Right forelimb (tissue), 1 donor: ENCODE results near the gene BLCAP.
"Not testable (repeated sequence)": the region's sequence is repeated elsewhere in the genome, so short reads cannot be mapped to it uniquely, and the experiment has no call there.

Source experiments
- DNase-seq: peaks from one replicate; pipeline ENCODE4 v3.0.0-alpha.2; 2018

BLCAP gene

DNA sequence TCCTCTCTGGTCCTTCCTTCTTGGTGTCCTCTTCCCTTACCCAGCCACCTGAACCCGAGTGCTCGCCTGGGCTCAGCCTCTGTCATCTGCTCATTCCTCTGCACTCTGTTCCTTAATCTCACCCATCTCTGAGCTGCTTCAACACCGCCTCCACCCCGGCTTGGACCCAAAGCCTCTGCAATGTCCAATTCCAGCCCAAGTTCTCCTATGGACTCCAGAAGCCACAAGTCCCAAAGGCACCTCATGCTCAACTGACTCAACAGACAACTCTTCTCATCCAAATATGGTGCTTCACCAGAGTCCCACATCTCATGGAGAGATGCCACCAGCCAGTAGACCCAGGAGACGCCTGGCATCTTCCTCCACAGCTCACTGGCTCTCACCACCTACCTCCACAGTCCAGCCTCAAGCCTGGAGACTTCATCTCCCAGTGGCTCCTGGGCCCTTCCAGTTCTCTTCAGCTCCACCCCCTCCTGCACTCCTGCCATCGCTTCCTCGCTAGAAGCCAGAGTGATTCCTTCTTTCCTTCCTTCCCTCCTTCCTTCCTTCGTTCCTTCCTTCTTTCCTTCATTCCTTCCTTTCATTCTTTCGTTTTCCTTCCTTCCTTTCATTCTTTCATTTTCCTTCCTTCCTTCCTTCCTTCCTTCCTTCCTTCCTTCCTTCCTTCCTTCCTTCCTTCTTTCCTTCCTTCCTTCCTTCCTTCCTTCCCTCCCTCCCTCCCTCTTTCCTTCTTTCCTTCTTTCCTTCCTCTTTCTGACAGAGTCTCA lies 47.6 kb downstream of the BLCAP start:
- no peak for DNase-seq

DNA sequence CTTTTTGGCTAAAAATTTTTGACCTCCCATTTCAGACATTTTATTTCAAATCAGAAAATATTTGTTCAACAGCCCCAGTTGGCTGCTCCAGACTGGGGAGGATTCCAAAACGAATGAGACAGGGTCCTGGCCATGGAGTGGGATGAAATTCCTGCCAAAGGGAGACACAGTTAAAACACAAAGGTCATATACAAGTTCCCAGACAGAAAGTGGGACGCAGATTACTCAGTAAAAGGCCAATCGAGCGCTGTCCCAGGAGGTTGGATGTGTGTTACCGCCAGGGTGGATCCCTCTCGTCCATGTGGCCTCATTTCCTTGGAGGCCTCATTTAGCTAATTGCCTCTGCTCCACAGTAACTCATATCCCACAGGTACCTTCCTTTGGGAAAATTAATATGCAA lies 48.4 kb downstream of the BLCAP start:
- no peak for DNase-seq

DNA sequence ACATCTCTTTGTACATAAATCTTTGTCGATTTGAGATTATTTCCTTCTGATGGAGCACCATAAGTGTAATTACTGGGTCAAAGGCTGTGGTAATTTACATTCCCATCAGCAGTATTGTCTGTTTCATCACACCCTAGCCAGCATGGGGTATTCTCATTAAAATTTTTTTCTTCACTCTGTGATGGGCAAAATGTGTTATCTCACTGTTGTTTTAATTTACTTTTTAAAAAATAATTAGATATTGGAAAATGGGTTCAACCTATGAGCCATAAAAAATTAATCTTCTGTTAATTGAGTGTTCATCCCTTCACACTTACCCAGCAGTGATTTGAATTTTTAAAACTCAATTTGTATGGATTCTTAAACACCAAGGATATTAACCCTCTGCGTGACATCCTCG lies 50.6 kb downstream of the BLCAP start:
- DNase-seq, result no peak

GRCh38 chr20:37475252-37475651 lies 52.4 kb downstream of the BLCAP start:
- no peak for DNase-seq

DNA sequence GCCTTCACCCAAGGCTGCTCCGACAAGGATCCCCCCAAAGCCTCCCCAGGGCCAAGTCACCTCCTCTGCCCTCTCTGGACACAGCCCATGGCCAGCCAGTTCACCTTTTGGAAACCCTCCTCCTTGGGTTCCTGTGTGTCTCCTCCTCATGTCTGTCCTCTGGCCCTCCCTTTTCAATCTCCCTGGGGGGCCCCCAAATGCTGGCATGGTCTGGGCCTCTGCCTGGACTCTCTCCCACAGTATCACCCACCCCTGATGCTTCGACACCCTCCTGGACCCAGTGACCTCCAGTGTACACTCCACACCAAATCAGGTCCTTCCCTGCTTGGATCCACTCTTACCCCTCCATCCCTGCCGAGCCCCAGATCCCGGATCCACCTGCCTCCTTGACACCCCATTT lies 53.3 kb downstream of the BLCAP start:
- DNase-seq, result no peak

DNA sequence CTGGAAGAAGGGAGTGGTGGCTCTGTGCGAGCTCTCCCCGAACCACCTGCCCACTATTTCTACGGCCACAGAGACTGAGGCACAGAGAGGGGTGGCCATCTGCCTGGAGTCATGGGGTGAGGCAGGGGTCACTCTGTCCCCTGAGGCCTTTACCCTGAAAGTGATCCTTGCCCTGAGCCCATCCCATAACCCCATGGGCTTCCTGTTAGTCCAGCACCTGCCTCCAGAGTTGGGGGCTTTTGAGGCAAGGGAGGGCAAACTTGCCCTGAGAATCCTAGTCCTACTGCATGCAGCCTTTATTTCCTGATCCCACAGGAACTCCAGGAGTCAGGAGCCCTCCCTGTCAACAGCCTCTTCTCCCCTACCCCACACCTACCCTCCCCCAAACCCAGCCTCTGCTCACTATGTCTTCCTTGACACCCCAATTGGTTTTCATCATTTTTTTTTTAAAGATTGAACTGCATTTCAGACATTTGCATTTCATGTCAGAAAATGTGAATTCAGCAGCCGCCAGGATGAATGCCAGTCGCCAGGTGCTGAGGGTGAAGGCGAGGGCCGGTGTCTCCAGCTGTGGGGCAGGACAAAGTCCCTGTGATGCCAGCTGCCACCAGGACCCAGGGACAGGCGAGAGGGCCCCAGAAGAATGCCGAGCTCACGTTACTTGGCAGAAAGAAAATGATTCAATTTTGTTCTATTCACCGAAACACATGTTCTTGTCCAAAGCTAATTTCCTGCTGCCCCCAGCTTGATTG lies 54.3 kb downstream of the BLCAP start:
- DNase-seq, result no peak

- not testable (repeated sequence) for DNase-seq
Measured at GRCh38 chr20:37472435-37472834, 55.2 kb downstream of the BLCAP start.

DNA sequence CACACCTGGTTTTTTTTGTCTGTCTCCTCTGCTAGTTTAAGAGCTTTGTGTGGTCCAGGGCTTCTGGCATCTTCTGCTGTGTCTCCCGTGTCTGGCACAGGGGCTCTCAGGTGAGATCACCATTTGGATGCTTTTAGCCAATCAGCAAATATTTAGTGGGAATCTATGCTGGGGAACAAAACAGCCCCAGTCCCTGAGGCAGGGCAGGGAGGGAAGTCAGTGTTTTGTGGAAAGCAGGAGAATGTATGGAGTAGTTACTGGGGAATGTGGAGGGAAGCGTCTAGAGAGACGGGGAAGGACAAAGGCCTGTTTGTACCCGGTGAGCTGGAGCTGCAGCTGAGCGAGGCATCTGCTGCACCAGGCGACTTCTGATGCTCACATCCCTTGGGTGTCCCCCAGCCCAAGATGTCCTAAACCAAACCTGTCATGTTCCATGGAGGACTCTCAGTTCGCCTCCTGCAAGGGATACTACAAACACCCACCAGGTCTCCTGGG lies 55.9 kb downstream of the BLCAP start:
- DNase-seq, result no peak

- not testable (repeated sequence) for DNase-seq
Measured at GRCh38 chr20:37470190-37470589, 57.5 kb downstream of the BLCAP start.

DNA sequence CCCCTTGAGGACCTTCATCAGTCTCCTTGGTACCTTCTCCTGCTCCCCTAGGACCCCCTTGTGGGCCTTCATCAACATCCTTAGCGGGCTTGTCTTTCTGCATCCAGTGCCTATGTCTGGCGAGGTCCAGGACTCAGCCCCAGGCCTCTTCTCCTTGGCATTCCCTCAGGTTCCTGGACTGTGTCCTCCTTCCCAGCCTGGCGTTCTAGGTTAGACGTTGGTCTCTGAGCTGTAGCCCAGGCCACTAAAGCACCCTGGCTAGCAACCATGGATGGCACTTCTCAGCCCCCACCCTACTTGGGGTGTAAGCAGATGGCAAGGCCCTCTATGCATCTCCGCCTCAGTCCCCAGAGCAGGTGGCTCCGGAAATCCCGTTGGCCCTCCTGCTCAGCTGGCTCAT lies 58.1 kb downstream of the BLCAP start:
- no peak for DNase-seq

GRCh38 chr20:37468886-37469285 lies 58.8 kb downstream of the BLCAP start:
- no peak for DNase-seq
